Central memory CD4-positive, alpha-beta T cell (primary cell): ENCODE results near the gene HSPA12B.

Experiments
- DNase-seq: peaks from one replicate; pipeline ENCODE4 v3.0.0; 2022

The HSPA12B gene

GRCh38 chr20:3767427-3768341 is 35.2 kb downstream of the HSPA12B start, which contains the start of gene ADISSP:
Gene ADISSP (minus strand): TSS chr20:3767753. CDS start chr20:3760100, 7,653 bp downstream.
- DNase-seq: peak; percentile 95

DNA sequence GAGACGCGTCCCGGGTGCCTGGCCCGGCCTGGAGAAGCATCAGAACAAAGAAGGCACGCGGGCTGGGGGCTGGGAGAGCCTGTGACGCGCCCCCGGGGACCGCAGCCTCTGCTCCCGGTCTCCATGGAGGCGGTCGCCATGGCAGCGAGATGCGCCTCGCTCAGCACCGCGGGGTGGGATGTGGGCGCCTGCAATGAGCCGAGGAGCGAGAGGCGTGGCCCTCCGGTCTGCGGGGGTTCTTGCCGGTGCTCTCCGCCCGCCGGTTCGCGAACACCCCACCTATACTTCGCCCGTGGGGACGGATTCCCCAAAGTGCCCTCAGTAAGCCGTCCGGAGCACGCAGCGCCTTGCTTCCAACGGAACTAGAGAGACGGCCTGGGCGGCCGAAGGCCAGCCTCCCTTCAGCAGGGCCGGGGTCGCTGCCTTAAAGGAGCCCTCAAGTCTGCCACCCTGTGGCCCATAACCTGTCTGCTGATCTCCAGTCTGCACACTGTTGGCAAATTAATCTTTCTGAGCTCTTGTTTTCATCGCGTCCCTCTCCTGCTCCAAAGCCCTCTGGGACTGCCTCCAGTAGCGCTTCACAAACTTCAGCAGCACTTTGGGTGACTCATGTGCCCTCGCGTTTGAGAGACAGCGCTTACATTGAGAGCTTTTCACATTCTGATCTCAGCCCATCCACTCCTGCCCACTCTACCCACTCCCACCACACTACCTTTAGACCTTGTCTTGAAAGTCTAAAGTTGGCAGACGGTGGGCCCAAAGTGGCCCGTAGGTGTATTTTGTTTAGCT is 36.1 kb downstream of the HSPA12B start:
- peak; percentile 89 for DNase-seq

DNA sequence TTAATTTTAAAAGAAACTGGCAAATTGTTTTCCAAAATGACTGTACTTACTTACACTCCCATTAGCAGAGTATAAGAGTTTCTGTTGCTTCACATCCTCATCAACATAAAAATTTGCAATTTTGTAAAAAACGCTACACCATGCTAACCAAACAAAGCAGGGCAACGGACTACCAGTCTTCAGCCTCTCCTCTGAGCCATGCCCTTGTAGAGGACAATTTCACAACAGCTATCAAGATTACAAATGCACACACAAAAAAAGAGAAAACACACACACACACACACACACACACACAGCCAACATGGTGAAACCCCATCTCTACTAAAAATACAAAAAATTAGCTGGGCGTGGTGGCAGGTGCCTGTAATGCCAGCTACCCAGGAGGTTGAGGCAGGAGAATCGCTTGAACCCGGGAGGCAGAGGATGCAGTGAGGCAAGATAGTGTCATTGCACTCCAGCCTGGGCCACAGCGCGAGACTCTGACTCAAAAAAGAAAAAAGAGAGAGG is 39.1 kb downstream of the HSPA12B start:
- no peak for DNase-seq

DNA sequence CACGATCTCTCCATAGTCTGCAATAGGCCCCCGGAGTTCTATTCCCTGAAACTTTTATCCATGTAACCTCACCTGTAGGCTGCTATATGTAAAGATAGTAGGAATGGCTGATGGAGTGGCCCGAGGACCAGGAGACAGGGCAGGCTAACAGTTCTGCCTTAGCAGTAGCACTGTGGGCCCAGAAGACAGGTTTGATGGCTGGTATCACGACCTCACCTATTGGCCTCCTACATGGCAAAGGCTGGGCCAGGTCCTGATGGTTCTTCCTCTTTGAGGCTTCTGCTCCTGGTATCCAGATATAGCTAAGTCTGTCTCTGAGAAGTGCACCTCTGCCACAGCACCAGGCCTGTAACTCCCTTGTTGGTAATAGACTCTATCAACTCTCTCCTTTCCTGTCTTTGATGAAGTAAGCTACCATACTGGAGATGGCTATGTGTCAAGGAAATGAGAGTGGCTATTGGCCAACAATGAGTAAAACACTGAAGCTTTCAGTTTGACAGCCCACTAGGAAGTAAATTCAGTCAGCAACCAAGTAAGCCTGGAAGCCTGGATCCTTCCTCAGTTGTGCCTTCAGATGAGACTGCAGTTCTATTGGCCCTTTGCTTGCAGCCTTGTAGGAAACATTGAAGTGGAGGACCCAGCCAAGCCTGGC is 43.1 kb downstream of the HSPA12B start:
- DNase-seq: no peak

DNA sequence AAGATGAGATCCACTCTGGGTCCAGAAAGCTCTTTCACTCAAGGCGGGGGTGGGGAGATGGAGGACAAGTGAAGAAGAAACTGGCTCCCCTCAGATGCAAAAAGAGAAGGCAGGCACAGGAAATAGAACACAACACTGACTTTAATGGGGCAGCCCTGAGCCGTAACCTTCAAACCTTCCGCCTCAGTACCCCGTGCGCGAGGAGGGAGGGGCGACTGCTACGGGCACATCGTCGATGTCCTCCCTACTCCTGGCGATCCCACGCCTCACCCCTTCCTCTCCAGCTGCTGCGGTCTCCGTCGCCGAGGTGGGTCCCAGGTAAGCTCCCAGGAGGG is 44.9 kb downstream of the HSPA12B start:
- no peak for DNase-seq

- DNase-seq: no peak
These were observed 45.5 kb downstream of the HSPA12B start for GRCh38 chr20:3777716-3778629.

- no peak for DNase-seq
These were observed 46.5 kb downstream of the HSPA12B start for GRCh38 chr20:3778976-3779375.

GRCh38 chr20:3781153-3781910 is 48.8 kb downstream of the HSPA12B start, which contains the start of gene SPEF1:
Gene SPEF1 (minus strand): TSS chr20:3781448. CDS start chr20:3781287, 161 bp downstream.
- DNase-seq: peak; percentile 60

DNA sequence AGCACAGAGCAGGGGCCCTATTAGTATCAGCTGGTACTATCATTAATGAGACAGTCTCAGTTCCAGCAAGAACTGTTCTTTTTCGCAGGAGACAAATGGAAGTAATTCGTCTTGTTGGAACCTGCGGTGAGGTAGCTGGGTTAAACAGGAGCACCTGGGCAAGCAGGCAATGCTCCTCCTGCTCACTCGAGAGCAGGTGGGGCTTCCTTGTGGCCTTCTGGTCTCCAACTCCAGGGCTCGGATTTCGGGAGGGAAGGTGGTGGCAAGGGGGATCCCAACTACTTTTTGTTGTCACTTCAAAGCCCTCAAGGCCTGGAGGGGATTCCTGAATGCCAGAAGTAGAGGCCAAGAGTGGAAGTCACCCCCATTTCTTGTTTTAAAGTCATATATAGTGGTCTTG is 50.1 kb downstream of the HSPA12B start:
- no peak for DNase-seq

- DNase-seq: no peak
These were observed 50.6 kb downstream of the HSPA12B start for GRCh38 chr20:3783068-3783489.

DNA sequence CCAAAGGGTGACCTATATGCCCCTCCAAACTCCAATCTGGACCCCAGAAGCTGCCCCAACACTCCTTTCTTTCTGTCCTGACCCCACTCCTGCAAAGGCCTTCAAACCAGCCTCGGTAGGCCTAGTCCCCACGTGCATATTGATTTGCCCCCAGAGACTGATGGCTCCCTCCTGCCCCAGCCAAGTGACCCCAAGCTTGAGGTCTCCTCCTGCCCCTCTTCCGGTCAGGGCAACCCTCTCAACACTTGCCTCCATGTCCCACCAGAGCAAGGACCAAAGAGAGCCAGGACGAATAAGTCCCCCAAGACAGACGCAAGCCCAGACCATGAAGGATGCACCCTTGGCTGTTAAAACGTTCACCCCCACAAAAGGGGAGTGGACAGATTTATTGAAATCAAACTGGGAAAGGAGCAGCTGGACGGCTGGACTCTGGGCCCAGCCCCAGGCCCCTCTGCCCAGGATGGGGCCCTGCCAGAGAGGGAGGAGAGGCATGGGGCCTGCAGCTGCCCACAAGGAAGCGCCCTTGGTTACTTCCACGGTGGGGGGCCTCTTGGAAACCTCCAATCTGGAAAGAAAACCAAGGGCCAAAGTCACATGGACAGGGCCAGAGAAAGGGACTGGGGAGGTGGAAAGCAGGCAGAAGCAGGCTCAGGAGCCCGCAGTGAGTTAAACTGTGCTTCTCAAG is 51.2 kb downstream of the HSPA12B start:
- DNase-seq: no peak

DNA sequence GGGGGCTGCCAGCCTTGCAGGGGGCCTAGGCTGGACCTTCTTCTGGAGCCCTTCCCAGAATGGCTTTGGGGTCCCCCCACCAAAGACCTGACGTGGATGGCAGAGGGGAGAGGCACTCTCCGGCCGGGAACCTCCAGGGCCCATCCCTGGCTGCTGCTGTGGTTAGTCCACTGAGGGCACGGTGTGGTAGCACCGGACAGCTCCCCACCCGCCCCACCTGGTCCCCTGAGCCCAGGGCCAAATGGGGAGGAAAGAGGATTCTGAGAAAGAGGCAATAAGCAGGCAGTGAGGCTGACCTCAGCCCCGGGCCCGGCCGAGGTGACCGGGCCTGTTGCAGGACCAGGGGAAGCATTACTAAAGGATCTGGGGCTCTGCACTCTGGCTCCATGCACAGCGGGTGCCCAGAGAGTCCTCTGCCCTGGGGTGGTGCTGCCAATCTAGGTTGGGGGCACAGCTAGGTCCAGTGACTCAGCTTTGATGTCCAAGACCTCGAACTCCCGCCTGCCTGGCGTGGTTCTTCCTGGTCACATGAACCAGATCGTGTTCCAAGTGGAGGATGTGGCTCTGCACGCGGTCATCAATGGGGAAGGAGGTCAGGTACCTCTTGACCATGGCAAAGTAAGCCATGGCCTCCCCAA is 51.9 kb downstream of the HSPA12B start:
- no peak for DNase-seq

- no peak for DNase-seq
These were observed 52.4 kb downstream of the HSPA12B start for GRCh38 chr20:3784863-3785239.

DNA sequence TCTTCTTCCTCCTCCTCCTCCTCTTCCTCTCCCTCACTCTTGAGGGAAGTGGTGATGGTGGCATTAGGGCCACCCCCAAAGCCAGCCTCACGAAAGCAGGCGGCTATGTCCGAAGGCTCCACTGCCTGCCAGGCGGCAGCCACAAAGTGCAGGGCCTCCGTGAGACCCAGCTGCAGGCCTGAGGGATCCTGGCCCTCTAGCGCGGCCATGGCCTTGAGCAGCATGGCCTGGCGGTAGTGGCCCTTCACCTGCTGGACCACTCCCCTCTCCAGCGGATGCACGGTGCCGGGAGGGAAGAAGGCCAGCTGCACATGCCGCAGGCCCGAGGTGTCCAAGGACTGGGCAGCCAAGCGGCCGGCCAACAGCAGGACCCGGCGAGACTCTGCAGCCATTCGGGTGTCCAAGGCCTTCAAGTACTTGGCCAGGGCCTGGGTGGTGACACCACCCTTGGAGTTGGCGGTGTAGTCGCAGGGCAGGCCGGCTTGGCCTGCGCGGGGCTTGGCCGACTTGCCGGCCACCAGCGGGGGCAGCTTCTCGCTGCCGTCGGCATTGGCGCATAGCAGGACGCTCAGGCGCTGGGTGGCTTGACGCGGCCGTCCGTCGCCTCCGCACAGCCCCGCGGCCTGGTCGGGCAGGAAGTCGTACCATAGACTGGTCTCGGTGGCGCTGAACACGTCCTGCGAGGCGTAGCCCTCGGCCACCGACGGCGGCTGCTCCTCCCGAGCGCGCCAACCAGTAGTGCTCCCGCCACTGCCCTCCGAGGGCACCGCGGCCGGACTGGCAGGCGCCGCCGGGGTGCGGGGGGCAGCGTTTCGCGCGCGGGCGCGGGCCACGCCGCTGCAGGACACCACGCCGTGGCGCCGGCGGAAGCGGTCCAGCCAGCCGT is 53.0 kb downstream of the HSPA12B start:
- no peak for DNase-seq

GRCh38 chr20:3786126-3786484 is 53.6 kb downstream of the HSPA12B start:
- no peak for DNase-seq

GRCh38 chr20:3786665-3787323 is 54.3 kb downstream of the HSPA12B start, which contains the start of gene CENPB:
Gene CENPB (minus strand): TSS chr20:3786740. CDS start chr20:3786483, 257 bp downstream.
- DNase-seq: peak; percentile 87

GRCh38 chr20:3787324-3788014 is 55.0 kb downstream of the HSPA12B start:
- DNase-seq: no peak
